Renal pelvis (tissue), 4 donors: ENCODE results near the gene NEK10. TPM values are rescaled to one million over a fixed set of nuclear protein-coding genes. Genes with fewer than 3 reads are reported as not detected.

Source experiments
- DNase-seq: peaks from one replicate; pipeline ENCODE4 v3.0.0-alpha.2; 2013
- polyA plus RNA-seq, 3 donors: library from polyadenylated mRNA; unstranded; fragments of 120-200 nt; gene quantifications; one replicate each; pipeline ENCODE4 v1.2.1, GENCODE V29; 2013; ENCODE audit not compliant: insufficient read length in 3 of 3

Gene NEK10
- polyA plus RNA-seq, 3 donors, result 1.7 to 2.8 (median 2.2) TPM

DNA sequence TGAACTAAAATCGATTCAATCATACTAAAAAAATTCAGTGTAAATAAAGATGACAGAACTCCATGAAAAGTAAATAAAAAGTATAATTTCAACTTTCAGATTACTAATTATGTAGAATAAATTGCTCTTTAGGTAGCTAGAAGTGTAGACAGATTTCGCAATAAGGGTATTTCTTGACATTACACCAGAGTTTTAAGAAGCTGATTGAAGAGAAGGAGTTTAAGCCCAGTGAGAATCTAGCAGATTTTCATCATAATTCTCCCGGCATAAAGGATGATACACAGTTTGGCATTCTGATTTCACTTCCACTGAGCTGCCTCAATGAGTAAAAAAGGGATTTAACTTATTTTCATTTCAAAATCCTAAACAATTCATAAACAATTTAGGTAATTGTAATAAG is 259.2 kb downstream of the NEK10 start:
- no peak for DNase-seq

DNA sequence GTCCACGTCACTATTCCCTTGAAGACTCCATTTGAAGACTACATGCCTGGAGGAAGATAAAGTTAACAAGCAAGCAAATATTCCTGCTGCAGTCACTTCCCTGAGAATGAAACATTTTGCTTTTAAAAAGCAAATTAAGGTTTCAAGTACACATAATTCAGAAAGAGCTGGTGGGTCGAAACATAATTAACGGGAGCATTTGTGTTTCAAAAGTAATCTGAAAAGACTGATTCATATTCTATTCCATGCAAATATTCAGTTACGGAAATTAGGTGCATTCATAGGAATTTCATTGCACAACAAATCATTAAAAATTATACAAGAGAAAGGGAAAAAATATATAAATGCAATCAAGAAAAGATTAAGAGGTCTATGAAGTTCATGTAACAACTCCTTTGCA is 260.9 kb downstream of the NEK10 start:
- DNase-seq, result no peak

GRCh38 chr3:27105904-27106303 is 263.3 kb downstream of the NEK10 start:
- no peak for DNase-seq

DNA sequence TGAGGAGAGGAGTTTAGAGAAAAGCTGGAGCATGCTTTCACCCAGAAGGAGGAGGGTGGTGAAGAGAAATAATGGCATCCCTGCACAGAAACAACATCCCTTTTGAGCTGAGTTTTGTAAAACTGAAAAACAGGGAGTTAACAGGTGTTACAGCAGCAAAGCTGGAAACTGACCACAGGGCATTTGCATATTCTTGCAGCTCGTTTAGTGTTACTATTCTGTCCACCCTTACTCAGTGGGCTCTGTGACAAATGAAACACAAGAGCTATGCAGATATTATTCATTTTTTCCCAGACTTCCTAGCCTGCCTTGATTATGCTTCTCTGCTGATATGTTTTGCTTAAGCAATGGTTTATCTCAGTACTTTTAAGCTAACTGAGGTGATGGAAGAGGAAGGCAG is 272.0 kb downstream of the NEK10 start:
- DNase-seq, result no peak

GRCh38 chr3:27095553-27096222 is 273.5 kb downstream of the NEK10 start:
- no peak for DNase-seq

- no peak for DNase-seq
Measured at GRCh38 chr3:27094721-27095120, 274.5 kb downstream of the NEK10 start.

GRCh38 chr3:27093771-27094170 is 275.4 kb downstream of the NEK10 start:
- no peak for DNase-seq

- no peak for DNase-seq
Measured at GRCh38 chr3:27090275-27091041, 278.7 kb downstream of the NEK10 start.

DNA sequence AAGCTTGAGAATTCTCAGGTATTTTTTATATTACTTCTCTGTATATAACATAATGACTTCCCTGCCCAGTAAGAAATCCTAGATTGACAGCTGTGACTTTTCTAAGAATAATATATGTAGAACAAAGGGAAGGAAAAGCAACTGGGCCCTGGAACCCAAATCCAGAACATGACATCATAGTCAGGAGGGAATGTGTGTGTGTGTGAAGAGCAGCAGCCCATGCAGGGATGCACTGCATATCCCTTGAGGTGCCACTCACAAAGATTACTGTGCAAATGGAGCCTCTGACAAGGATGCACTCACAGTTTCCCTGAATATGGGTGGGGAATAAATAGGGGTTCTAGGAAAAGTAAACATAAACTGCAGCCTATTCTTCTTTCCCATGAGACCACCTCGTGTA is 279.5 kb downstream of the NEK10 start:
- DNase-seq, result no peak

GRCh38 chr3:27089068-27089467 is 280.1 kb downstream of the NEK10 start:
- no peak for DNase-seq

GRCh38 chr3:27085829-27086730 is 283.1 kb downstream of the NEK10 start:
- no peak for DNase-seq

- DNase-seq, result no peak
Measured at GRCh38 chr3:27081992-27082607, 287.1 kb downstream of the NEK10 start.

- DNase-seq, result no peak
Measured at GRCh38 chr3:27081566-27081965, 287.6 kb downstream of the NEK10 start.

GRCh38 chr3:27080258-27080525 is 289.0 kb downstream of the NEK10 start:
- DNase-seq, result no peak

GRCh38 chr3:27079427-27080257 is 289.5 kb downstream of the NEK10 start:
- no peak for DNase-seq

DNA sequence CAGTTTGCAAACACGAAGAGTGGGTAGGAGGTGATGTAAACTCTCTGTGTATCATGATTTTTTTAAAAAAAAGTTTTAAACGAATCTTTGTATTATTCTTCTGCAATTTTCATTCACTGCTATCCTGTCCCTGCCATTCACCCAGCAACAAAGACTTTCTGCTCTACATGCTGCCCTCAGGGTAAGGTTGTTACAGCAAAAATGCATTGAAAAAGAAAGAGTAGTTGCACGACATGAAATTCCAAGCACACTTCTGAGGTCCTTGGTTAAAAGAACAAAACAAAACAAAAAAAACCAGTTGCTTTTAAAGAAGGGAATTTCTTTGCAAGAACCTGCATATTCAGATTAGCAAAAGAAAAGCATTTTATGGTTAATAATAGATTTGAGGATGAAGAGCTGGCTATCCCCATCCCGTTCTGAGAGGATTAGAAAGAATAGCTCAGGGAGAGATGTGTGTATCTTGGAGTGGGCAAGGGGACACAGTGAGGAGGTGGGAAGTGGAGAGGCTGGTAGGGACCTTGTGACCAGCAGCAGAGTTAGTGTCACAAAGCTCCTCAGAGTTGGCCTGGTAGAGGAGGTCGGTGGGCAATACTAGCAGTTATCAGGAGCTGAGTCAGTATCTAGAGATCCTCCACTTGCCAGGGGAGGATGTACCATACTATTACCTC is 290.8 kb downstream of the NEK10 start:
- no peak for DNase-seq

DNA sequence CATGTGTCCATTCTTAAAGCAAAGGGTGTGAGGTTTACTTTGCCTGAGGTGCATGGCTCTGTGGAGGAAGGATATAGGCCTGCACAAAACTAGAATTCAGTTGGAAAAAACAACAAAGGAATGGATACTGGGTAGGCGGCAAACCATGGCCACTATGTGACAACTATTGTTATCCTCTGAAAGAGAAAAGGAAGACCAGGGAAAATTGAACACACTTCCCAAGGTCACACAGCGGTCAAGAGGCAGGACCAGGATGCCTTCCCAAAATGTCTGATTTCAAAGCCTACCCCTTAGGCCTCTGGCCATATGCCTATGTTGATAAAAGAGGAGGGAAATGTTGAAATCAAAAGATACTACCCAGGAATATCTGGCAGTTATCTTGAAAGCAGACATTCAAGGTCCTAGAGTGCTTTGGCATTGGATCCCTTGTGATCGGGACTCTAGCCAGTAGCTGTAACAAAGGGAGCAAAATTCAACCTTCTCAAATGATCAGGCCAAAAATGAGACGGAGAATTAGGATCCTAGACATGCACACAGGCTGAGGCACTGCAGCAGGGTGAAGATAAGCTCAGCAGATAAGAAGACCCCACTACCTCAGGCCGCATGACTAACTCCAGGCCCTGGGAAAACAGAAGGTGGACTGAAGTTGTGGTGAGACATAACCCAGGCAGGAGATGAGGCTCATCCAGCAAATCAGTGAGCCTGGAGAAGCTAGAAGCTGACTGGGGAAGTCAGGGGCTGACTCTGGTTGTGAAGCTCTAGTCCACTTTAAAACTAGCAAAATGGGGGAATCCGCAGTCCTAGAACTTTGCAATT is 292.2 kb downstream of the NEK10 start:
- no peak for DNase-seq

DNA sequence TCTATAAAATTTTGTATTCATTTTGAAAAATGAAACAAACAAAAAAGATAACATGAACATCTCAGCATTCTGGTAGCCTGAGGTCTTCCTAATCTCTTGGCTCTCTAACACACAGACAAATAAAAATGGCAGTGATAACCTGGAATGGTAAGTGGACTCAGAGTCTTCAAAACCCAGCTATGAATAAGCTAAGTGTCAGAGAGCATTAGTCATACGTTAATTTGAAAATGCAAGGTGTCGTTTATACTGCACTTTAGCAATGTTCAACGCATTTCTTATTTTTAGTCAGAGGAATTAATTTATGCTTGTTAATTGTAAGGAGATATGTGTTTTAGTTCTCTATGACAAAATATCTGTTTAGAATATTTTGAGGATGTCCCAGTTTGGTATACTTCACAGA is 294.3 kb downstream of the NEK10 start:
- no peak for DNase-seq

- DNase-seq, result no peak
Measured at GRCh38 chr3:27073912-27074311, 295.3 kb downstream of the NEK10 start.
